WI38 (cell line): Measurements from ENCODE around the gene PEX3.
"Not testable (repeated sequence)": the region's sequence is repeated elsewhere in the genome, so short reads cannot be mapped to it uniquely, and the experiment has no call there.

Source experiments
- H3K4me3 ChIP-seq: 2 replicates; pipeline ENCODE4 v1.5.1; 2011; ENCODE audit warnings: low read depth, mild to moderate bottlenecking, control low read depth, low read length
- TF ChIP-seq, protein P1 (sequence below): IDR thresholded peaks from 2 replicates; pipeline ENCODE4 v1.5.1; 2012; ENCODE audit warnings: low read depth, mild to moderate bottlenecking, control low read depth, low read length

PEX3 gene

DNA sequence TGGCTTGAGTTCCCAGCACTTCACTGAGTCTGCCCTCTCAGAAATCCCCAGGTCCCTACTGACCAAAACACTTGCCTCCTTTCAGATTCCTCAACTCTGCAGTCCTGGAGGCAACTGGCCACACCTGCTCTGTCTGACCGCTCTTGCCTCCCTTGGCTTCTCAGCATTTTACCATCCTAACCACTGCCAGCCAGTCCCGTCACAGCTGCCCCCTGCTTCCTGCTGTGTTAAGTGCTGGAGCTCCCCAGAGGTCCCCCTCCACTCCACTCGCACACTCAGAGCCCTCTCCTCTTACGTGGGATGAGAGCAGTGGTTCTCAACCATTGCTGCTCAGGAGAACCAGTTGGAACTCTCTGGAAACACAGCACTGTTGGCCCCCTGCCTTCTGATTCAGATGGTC lies 20.6 kb upstream of the PEX3 start:
- no peak overlapping the region for H3K4me3 ChIP-seq
- TF ChIP-seq, protein P1, sequence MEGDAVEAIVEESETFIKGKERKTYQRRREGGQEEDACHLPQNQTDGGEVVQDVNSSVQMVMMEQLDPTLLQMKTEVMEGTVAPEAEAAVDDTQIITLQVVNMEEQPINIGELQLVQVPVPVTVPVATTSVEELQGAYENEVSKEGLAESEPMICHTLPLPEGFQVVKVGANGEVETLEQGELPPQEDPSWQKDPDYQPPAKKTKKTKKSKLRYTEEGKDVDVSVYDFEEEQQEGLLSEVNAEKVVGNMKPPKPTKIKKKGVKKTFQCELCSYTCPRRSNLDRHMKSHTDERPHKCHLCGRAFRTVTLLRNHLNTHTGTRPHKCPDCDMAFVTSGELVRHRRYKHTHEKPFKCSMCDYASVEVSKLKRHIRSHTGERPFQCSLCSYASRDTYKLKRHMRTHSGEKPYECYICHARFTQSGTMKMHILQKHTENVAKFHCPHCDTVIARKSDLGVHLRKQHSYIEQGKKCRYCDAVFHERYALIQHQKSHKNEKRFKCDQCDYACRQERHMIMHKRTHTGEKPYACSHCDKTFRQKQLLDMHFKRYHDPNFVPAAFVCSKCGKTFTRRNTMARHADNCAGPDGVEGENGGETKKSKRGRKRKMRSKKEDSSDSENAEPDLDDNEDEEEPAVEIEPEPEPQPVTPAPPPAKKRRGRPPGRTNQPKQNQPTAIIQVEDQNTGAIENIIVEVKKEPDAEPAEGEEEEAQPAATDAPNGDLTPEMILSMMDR: no peak

- TF ChIP-seq, protein P1: no peak
- no peak overlapping the region for H3K4me3 ChIP-seq
Observed at GRCh38 chr6:143431226-143431625, 19.4 kb upstream of the PEX3 start.

DNA sequence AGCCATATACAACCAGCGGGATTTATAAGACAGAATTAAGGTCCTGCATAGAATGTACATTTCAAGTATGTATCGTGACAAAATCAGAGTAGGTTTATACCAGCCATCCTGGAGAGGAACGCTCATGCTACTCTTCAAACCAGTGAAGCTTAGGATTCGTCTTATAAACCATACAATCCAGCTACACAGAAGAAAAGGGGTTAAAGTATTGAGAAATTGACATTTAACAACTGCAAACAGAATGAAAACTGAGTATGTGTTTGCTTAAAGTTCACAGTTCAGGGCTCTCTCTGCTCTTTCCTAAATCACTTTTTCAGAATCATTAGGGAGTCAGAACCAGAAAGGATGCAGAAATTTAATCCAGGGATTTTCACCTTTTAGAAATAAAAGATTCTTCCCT lies 18.0 kb upstream of the PEX3 start:
- H3K4me3 ChIP-seq: no peak overlapping the region
- TF ChIP-seq, protein P1: no peak

GRCh38 chr6:143441010-143441409 lies 9.6 kb upstream of the PEX3 start:
- TF ChIP-seq, protein P1: no peak
- no peak overlapping the region for H3K4me3 ChIP-seq

DNA sequence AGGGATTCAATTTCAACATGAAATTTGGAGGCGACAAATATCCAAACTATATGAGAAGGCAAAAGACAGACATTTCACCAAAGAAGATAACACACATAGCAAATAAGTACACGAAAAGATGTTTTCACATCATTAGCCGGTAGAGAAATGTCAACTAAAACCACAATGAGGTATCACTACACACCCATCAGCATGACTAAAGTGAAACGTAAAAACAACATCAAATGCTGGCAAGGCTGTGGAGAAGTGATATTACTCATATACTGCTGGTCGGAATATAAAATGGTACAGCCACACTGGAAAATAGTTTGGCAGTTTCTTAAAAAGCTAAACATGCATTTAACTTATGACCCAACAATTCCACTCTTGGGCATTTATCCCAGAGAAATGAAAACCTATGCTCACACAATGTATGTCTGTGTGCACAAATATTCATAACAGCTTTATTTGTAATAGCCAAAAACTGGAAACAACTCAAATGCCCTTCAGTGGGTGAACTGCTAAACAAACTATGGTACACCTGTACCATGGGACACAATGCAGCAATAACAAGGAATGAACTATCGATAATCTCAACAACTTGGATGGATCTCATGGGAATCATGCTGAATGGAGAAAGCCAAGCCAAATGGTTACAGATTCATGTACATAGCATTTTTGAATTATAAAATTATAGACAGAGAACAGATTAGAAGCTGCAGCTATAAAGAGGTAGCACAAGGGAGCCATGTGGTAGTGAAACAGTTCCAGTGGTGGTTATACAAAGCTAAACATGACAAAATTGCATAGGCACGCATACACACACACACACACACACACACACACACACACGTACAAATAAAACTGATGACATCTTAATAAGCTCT lies 8.7 kb upstream of the PEX3 start:
- TF ChIP-seq, protein P1: no peak
- no peak overlapping the region for H3K4me3 ChIP-seq

GRCh38 chr6:143443096-143443495 lies 7.5 kb upstream of the PEX3 start:
- TF ChIP-seq, protein P1: no peak
- no peak overlapping the region for H3K4me3 ChIP-seq

DNA sequence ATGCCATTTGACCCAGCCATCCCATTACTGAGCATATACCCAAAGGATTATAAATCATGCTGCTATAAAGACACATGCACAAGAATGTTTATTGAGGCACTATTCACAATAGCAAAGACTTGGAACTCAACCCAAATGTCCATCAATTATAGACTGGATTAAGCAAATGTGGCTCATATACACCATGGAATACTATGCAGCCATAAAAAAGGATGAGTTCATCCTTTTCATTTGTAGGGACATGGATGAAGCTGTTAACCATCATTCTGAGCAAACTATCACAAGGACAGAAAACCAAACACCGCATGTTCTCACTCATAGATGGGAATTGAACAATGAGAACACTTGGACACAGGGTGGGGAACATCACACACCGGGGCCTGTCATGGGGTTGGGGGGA lies 2.7 kb upstream of the PEX3 start:
- not testable (repeated sequence) for H3K4me3 ChIP-seq
